Activated CD8-positive, alpha-beta memory T cell treated with anti-CD3 and anti-CD28 coated beads, Interleukin-2, amount 50 U/mL, for 4 hours (primary cell): ENCODE data around the gene SOD3.

Experiments used
- DNase-seq: peaks from one replicate; pipeline ENCODE4 v3.0.0-alpha.2; 2020

SOD3 gene

DNA sequence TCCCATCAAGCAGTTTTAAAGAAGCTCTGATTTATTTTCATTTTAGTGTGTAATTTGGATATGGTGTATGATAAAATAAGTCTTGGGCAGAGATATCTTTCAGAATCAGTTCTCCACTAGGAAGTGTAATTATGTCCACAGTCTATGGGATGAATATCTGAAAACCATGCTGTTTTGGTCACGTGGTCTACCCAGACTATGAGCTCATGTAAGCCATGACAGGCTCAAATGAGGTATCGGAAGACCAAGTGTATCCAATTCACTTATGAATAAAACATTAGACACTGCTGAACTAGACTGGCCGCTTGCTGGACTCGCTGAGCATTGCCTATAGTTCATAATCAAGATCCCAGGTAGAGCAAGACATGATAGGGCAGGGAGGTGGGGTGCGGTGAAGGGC, 50.5 kb downstream of the SOD3 start:
- no peak for DNase-seq

DNA sequence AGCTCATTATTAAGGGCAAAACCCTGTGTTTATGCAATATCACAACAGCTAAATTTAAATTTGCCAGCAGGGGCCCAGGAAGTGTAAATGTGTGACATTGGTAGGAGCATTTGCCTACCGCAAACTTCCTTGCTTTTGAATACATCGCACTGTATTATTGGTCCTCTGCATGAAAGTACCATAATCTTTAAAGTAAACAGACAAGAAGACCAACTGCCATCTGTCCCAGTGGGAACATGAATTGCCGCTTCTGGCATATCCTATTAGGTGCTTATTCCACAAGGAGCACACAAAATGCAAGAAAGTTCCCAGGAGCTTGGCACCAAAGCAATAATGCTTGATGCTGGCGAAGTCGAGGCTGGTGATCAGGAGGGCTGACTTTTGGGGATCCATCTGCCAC, 51.3 kb downstream of the SOD3 start:
- DNase-seq: no peak

DNA sequence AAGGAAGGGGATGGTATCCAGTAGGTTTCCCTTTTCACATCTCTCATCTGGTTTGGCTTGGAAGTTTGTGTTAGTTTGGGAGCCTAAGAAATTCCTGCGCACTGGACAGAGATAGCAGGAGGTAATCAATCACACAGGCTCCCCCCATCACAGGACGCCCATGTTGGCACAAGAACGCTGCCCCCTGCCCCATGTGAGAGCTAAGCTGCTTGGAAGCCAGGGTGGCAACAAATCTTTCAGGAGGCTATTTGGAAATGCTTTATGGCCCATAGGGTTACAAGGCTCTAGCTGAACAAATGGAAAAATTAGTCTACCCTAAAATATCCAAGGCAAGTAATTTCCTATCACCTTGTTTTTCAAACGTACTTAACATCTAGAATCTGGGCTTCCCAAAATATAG, 54.0 kb downstream of the SOD3 start:
- DNase-seq: no peak

GRCh38 chr4:24849756-24850155, 54.4 kb downstream of the SOD3 start:
- DNase-seq: no peak
